Ovary (tissue), 9 donors: Measurements from ENCODE around the gene PDE4DIP. TPM values are rescaled to one million over a fixed set of nuclear protein-coding genes. Genes with fewer than 3 reads are reported as not detected.
"Not testable (repeated sequence)": the region's sequence is repeated elsewhere in the genome, so short reads cannot be mapped to it uniquely, and the experiment has no call there.

Experiments used
- DNase-seq, 5 donors: peaks; one replicate each; pipeline ENCODE4 v3.0.0-alpha.2; 2019 to 2020
- H3K27ac ChIP-seq, 2 donors: fragments of 200-600 bp; one replicate each; pipeline versions ENCODE4 v1.5.1 to v1.8.0; 2019 to 2022
- H3K27me3 ChIP-seq: fragments of 200-600 bp; one replicate; pipeline ENCODE4 v1.8.0; 2022
- H3K36me3 ChIP-seq: fragments of 200-600 bp; sonication (generic); one replicate; pipeline ENCODE4 v1.5.1; 2019
- H3K4me1 ChIP-seq: one replicate; pipeline ENCODE4 v1.8.1; 2013; ENCODE audit warnings: mild to moderate bottlenecking, moderate library complexity; ENCODE audit not compliant: insufficient read depth
- H3K4me3 ChIP-seq: fragments of 200-600 bp; sonication (generic); one replicate; pipeline ENCODE4 v1.5.1; 2017
- H3K9me3 ChIP-seq, 2 donors: fragments of 200-600 bp in 1 of 2; sonication (generic) in 1 of 2; one replicate each; pipeline versions ENCODE4 v1.5.1 to v1.8.1; 2013 to 2019; ENCODE audit warnings: mild to moderate bottlenecking in 1 of 2, moderate library complexity in 1 of 2
- WGBS, 3 donors: extraction: QIAGEN DNeasy Blood & Tissue Kit in 1 of 3; methylation state at CpG; one replicate each; pipeline versions ENCODE4 v1.1.5 to v1.1.7; 2013 to 2017; 5-methylcytosine and 5-hydroxymethylcytosine counted together
- intact Hi-C, 4 donors: fragments of 100-400 bp; cut with DNase I; formaldehyde crosslinking; loops; one replicate each; pipeline versions ENCODE4 v1.11.0 to v1.15.1; 2022 to 2023
- polyA plus RNA-seq, 2 donors: library from polyadenylated mRNA; stranded (reverse); fragments of 200-250 nt in 1 of 2; fragments of 350-450 nt in 1 of 2; fragmentation: Illumina TruSeq in 1 of 2; extraction: RNeasy Lipid Tissue Mini Kit (QIAGEN cat#74804) in 1 of 2; gene quantifications; one replicate each; pipeline ENCODE4 v1.2.3, GENCODE V29; 2013 to 2014
- total RNA-seq, 7 donors: library from RNA; depleted of rRNA in 2 of 7; stranded (reverse); fragments of >200 nt in 2 of 7; fragmentation: NEBNext Ultra II Directional in 3 of 7; extraction: Animal tissue kit (Norgen Biotek cat#: 25700) in 3 of 7; gene quantifications; one replicate each; pipeline versions ENCODE4 v1.1.0 to v1.2.4, GENCODE V29; 2016 to 2023
- donor health status: DM: no; HTN: no; CAD: no; lungs with moderate emphysema.
- donor health status: DM: no; HTN: no; CAD: no.
- donor health status: Bipolar disorder and iron deficiency.
- donor health status: DM: yes; HTN: yes; CAD: no.
- donor health status: DM: no; HTN: no; CAD: no.
- donor health status: DM: yes; HTN: yes; CAD: no.

Gene PDE4DIP
- total and polyA plus RNA-seq, 9 donors: 5.8 to 44.5 (median 24.0) TPM

DNA sequence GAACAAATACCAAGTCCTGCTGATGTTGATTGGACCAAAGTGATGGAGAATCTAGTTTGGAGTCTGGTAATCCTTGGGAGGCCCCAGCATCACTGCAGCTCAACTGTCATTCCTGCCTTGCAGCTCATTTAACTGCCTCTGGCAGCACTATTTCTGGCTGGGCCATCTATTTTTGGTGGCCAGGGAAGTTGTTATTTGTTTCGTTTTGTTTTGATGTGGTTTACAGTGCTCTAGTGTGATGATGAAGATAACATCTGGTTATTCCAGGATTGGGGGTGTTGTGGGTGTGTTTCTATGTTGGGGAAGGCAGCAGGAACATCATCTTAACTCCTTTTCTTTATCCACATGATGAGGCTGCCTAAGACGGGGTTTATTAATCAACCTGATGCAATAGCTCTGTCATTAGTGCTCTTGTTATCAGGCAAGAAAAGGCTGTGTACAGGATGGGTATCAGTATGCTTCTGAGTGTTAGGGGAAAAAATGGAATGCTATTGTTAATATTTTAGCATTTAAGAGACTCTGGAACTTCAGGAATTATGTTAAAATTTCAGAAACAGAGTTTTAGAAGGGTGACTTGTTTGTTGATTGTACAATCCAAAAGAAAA, 35.7 kb downstream of the PDE4DIP start:
- intact Hi-C loops, H3K27me3 ChIP-seq, H3K36me3 ChIP-seq, H3K4me3 ChIP-seq, H3K4me1 ChIP-seq, H3K9me3 ChIP-seq, H3K27ac ChIP-seq, DNase-seq: not testable (repeated sequence)
- no CpG with 5 or more reads among the region's 2 CpGs for WGBS, 3 donors

GRCh38 chr1:148881261-148881660, 37.0 kb downstream of the PDE4DIP start:
- H3K36me3 ChIP-seq, H3K4me3 ChIP-seq, intact Hi-C loops, H3K9me3 ChIP-seq, H3K27me3 ChIP-seq, H3K4me1 ChIP-seq, H3K27ac ChIP-seq, DNase-seq: not testable (repeated sequence)
- WGBS, 3 donors: no CpG with 5 or more reads among the region's 1 CpG

DNA sequence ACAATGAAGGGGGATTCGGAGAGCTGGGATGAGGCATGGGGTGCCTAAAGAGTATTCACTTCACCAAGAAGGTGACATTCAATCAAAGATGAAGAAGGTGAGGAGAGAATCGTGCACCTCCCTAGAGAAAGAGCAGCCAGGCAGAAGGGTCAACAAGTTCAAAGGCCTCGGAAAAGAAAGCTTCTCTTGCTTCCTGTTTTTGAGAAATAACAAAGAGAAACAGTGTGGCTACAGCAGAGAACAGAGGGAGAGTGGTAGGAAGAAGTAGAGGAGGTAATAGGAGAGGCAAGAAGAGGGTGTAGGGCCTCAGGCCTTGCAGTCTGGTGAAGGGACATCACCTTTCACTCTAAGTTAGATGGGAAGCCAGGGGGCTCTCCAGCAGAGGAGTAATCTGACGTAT, 41.0 kb downstream of the PDE4DIP start:
- 48 to 80% (median 70%) methylated on average over 1 to 3 of the region's 4 CpGs for WGBS, 3 donors
- H3K36me3 ChIP-seq, H3K4me1 ChIP-seq, DNase-seq, intact Hi-C loops, H3K9me3 ChIP-seq, H3K4me3 ChIP-seq, H3K27me3 ChIP-seq, H3K27ac ChIP-seq: not testable (repeated sequence)

DNA sequence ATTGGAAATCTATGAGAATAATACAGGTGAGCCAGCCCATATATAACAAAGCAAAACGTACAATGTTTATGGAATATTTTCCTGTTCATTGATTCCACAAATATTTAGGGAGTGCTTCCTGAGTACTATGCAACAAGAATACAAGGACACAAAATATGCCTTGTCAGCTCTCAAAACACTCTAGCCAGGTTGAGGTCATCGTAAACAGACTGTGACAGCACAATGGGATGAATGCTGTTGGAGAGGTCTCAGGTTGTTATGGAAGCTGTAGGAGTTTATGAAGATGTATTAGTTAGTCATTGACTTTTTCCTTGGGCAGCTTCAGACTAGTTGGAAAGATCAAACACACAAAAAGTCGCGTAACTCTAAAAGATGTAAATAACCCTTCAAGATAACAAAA, 42.1 kb downstream of the PDE4DIP start:
- no CpG with 5 or more reads among the region's 4 CpGs for WGBS, 3 donors

GRCh38 chr1:148888597-148888996, 44.4 kb downstream of the PDE4DIP start:
- intact Hi-C loops, H3K27ac ChIP-seq, H3K4me1 ChIP-seq, DNase-seq, H3K4me3 ChIP-seq, H3K27me3 ChIP-seq, H3K36me3 ChIP-seq, H3K9me3 ChIP-seq: not testable (repeated sequence)
- no CpG with 5 or more reads among the region's 5 CpGs for WGBS, 3 donors

More for the DNA sequence above, 42.1 kb downstream of the PDE4DIP start:
- H3K4me1 ChIP-seq, H3K36me3 ChIP-seq, H3K27me3 ChIP-seq, H3K4me3 ChIP-seq, H3K9me3 ChIP-seq, DNase-seq, intact Hi-C loops, H3K27ac ChIP-seq: not testable (repeated sequence)

DNA sequence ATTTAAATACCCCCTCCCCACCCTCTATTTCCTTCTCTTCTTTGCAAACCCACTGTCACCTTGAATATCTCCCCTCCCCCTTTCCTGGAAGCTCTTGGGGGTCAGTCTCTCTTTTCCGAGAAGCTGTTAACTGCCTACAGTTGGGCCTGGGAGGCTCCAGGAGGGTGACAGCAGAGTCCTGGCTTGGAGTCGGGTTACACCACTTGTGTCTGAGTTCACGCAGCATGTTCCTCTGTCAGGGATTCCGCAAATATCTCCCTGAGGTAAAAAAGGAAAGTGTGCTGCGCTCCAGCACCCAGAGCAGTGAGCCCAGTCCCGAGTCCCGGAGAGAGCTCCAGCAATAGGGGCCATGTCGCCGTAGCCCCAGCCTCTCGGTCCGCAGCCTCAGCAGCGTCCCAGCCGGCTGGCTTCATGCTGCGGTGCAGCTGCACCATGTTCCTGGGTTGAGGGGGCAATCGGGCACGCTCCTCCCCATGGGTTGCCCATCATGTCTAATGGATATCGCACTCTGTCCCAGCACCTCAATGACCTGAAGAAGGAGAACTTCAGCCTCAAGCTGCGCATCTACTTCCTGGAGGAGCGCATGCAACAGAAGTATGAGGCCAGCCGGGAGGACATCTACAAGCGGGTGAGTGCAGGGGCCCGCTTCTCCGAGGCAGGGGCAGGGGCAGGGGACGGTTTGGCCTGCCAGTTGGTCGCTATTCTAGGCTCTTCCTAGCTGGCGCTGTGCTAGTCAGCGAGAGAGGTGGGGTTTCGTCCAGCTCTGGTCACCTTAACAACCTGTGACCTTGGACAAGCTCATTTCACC, 45.2 kb downstream of the PDE4DIP start:
- H3K9me3 ChIP-seq, H3K36me3 ChIP-seq, H3K27me3 ChIP-seq, H3K4me3 ChIP-seq, DNase-seq, H3K4me1 ChIP-seq, H3K27ac ChIP-seq, intact Hi-C loops: not testable (repeated sequence)
- WGBS, 3 donors: 51% methylated on average over 7 of the region's 28 CpGs; no CpG with 5 or more reads in 2 of the 3 donors

DNA sequence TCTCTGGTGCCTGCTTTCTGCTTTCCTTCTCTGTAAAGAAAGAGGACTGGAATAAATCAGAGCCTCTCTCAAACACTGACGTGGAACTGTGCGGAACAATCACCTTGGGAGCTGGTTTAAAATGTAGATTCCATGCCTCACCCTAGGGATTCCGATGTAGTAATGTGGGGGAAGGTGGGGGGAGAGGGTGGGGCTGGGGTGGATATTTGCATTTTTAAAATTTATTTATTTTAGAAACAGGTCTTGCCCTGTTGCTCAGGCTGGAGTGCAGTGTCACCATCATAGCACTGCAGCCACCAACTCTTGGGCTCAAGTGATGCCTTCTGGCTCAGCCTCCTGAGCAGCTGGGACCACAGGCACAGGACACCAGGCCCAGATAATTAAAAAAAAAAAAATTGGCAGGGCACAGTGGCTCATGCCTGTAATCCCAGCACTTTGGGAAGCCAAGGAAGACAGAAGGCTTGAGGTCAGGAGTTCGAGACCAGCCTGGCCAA, 45.9 kb downstream of the PDE4DIP start:
- H3K27ac ChIP-seq, DNase-seq, intact Hi-C loops, H3K4me3 ChIP-seq, H3K36me3 ChIP-seq, H3K9me3 ChIP-seq, H3K27me3 ChIP-seq, H3K4me1 ChIP-seq: not testable (repeated sequence)
- no CpG with 5 or more reads among the region's 4 CpGs for whole genome bisulfite sequencing, 3 donors

DNA sequence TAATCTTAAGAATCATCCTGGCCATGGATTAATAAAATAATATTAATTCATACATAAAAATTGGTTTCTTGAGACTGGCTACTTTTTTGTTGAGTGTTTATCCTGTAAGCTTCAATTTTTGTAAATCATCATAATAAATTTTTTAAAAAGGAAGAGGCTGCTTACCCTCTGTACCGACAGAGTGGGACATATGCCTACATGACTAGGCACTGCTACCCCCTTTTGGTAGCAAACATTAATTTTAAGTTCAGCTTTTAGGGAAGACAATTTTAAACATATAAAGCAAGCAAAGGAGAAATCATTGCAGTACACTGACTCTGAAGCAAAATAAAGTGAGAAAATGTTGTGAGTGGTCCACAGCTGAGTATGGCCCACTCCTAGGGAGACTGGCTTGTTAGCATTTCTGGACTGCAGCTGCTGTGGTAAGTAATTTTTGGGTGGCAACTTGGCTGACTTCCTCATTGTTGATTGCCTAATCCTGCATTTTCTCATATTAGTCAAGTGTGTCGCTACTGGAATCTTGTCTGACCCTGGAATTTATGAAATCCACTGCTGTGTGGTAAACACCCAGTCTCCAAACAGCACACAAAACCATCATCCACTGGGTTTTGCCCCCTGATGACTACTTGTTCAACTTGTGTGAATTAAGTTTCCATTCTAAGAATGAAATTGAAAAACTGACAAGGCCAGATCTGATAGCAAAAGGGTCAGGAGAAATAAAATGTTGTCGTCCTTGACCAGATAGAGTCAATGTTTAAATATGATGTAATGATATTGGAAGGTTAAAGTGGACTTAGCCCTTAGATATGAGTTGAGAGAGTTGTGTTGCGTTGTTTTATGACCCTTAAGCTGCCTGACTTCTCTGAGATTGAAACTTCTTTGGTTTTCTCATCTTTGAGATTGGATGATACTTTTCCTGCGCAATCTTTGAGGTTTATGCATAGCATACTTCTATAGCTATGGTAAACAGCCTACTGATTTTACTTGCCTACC, 50.4 kb downstream of the PDE4DIP start:
- DNase-seq, H3K27ac ChIP-seq, H3K9me3 ChIP-seq, H3K4me1 ChIP-seq, intact Hi-C loops, H3K36me3 ChIP-seq, H3K4me3 ChIP-seq, H3K27me3 ChIP-seq: not testable (repeated sequence)
- no CpG with 5 or more reads among the region's 5 CpGs for WGBS, 3 donors

DNA sequence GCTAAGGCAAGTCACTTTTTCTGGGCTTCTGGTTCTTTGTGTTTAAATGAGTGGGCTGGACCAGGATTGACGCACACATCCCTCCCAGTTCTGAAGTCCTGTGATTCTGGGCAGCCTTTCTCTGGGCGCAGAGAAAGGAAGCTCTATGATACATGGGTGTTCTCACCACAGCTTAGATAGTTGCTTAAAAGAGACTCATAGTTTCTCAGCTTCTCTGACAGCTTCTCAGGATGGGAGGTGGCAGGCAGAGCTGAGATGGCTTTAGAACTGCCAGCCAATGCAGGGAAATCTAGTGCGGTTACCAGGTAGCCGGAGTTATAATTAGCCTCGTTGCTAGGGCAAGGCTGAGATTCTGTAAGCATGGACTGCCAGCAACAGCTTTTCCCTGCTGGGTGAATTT, 55.8 kb downstream of the PDE4DIP start:
- H3K27me3 ChIP-seq, H3K4me1 ChIP-seq, DNase-seq, H3K9me3 ChIP-seq, intact Hi-C loops, H3K27ac ChIP-seq, H3K4me3 ChIP-seq, H3K36me3 ChIP-seq: not testable (repeated sequence)
- no CpG with 5 or more reads among the region's 5 CpGs for WGBS, 3 donors

DNA sequence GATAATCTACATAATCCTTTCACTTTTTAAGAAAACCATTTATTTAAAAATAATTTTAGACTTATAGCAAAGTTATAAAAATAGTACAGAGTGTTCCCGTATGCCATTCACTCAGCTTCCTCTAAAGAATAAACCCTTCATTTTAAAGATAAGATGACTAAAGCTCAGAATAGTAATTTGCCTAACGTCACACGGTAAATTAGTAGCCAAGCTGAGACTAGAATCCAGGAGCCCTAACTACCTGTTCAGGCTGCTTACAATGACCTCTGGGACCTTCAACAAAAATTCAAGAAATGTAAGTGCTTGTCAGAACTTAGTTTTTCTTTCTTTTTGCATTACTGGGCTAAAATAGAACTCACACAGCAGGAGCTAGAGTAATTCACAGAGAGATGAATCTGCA, 56.5 kb downstream of the PDE4DIP start:
- H3K27me3 ChIP-seq, H3K36me3 ChIP-seq, H3K27ac ChIP-seq, H3K9me3 ChIP-seq, H3K4me1 ChIP-seq, intact Hi-C loops, H3K4me3 ChIP-seq, DNase-seq: not testable (repeated sequence)
- no CpG with 5 or more reads among the region's 3 CpGs for WGBS, 3 donors

- intact Hi-C loops, H3K27me3 ChIP-seq, H3K9me3 ChIP-seq, H3K4me1 ChIP-seq, H3K4me3 ChIP-seq, H3K36me3 ChIP-seq, DNase-seq, H3K27ac ChIP-seq: not testable (repeated sequence)
- WGBS, 3 donors: 33 to 59% methylated on average over 3 of the region's 9 CpGs; no CpG with 5 or more reads in 1 of the 3 donors
These were observed 57.1 kb downstream of the PDE4DIP start for GRCh38 chr1:148901150-148901952.
